Lower leg skin (tissue), 3 donors: Measurements from ENCODE around the gene MAP7.

Experiments used
- CTCF ChIP-seq, 3 donors: fragments of 450-650 bp; IDR thresholded peaks; one replicate each; pipeline ENCODE4 v1.5.1; 2016; ENCODE audit warnings: antibody characterized with exemption in 3 of 3, mild to moderate bottlenecking in 3 of 3, moderate library complexity in 2 of 3
- POLR2A ChIP-seq, 2 donors: fragments of 450-650 bp; IDR thresholded peaks; one replicate each; pipeline ENCODE4 v1.6.1; 2016 to 2017; ENCODE audit warnings: antibody characterized with exemption in 2 of 2, mild to moderate bottlenecking in 1 of 2, moderate library complexity in 1 of 2

DNA sequence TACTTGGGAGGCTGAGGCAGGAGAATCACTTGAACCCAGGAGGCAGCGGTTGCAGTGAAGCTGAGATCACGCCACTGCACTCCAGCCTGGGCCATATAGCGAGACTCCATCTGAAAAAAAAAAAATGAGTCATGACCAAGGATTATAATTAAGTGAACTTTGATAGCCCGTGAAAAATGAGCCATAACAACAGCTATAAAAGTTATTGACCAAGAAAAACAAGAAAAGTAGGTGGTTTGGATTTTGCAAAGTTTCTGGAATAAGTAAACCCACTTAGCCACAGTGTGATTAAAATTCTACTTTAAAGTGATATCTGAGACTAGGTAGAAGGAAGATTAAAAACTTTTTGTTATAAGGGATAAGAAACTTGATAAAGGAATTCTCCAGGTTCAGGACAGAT is 234.6 kb downstream of the MAP7 start:
- no peak for TF ChIP-seq CTCF (IDR thresholded peaks at IDR 0.05)
- no peak for TF ChIP-seq POLR2A (IDR thresholded peaks at IDR 0.05)
